Stimulated activated CD4-positive, alpha-beta T cell treated with anti-CD3 and anti-CD28 coated beads, Interleukin-2, amount 100 ng/mL, for 4 hours (primary cell): ENCODE measurements around the gene TJP3.

Experiments used
- DNase-seq: peaks from one replicate; pipeline ENCODE4 v3.0.0-alpha.2; 2020; ENCODE audit warnings: low read depth

The TJP3 gene

GRCh38 chr19:3768748-3769099 lies 60.5 kb downstream of the TJP3 start:
- DNase-seq = no peak

GRCh38 chr19:3769494-3769893 lies 61.3 kb downstream of the TJP3 start:
- DNase-seq = no peak

GRCh38 chr19:3770136-3770999 lies 62.2 kb downstream of the TJP3 start:
- DNase-seq = no peak

- DNase-seq = no peak
Observed at GRCh38 chr19:3771000-3771905, 63.1 kb downstream of the TJP3 start.

- DNase-seq = no peak
Observed at GRCh38 chr19:3771906-3772455, 63.8 kb downstream of the TJP3 start, which contains the start of gene RAX2. TSS of gene RAX2 (minus strand) at chr19:3772228. CDS start at chr19:3771742, 486 bp downstream.

GRCh38 chr19:3773814-3774515 lies 65.8 kb downstream of the TJP3 start:
- DNase-seq = no peak

GRCh38 chr19:3774621-3775373 lies 66.6 kb downstream of the TJP3 start:
- DNase-seq = no peak

- DNase-seq = no peak
Observed at GRCh38 chr19:3775374-3775711, 67.2 kb downstream of the TJP3 start.

- no peak for DNase-seq
Observed at GRCh38 chr19:3775831-3776230, 67.6 kb downstream of the TJP3 start.

GRCh38 chr19:3776479-3777040 lies 68.4 kb downstream of the TJP3 start:
- DNase-seq = no peak

GRCh38 chr19:3778104-3778867 lies 70.1 kb downstream of the TJP3 start:
- no peak for DNase-seq

GRCh38 chr19:3778899-3779723 lies 70.9 kb downstream of the TJP3 start:
- DNase-seq = no peak

- no peak for DNase-seq
Observed at GRCh38 chr19:3780786-3781304, 72.7 kb downstream of the TJP3 start.

GRCh38 chr19:3781603-3782002 lies 73.4 kb downstream of the TJP3 start:
- no peak for DNase-seq

- DNase-seq = no peak
Observed at GRCh38 chr19:3782330-3782729, 74.1 kb downstream of the TJP3 start.

- DNase-seq = no peak
Observed at GRCh38 chr19:3782903-3783302, 74.7 kb downstream of the TJP3 start.

- DNase-seq = peak; percentile 25
Observed at GRCh38 chr19:3783660-3784584, 75.7 kb downstream of the TJP3 start.
